ENCODE measurements around the gene CST11. TPM values are rescaled to one million over a fixed set of nuclear protein-coding genes. Genes with fewer than 3 reads are reported as not detected.

Gene CST11
- total and polyA plus RNA-seq, 7 experiments from 2014 or later, result not detected

DNA sequence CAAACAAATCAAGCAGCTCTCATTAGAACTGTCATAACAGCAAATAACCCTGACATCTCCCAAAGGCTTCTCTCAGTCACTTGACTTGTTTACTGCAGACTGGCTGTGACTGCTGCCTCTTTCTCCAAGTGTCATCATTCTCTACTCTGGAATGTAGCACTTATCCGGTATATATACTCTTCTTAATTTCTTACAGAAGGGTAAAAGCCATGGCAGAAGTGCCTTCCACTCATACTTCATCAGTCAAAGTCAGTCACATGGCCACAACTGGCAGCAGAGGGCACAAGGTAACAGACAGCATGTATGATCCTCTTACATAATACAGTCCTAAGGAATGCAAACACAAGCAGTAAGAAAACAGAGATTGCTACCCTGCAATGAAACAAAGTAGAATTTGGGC lies 40.6 kb downstream of the CST11 start:
- Histone ChIP-seq H3K27ac (ENCODE audit: low read depth, low read length) (no peak overlapping the region), H3K4me1 (ENCODE audit: control insufficient read depth in 2 of 2, insufficient read depth in 2 of 2, low read length in 2 of 2) (peaks cover 0 to 28% of the 10 kb centered on the region in 2 donors), H3K9me3 (ENCODE audit: control insufficient read depth in 2 of 3, low read length in 3 of 3) (no peaks in the 10 kb centered on the region), H3K27me3 (ENCODE audit: control insufficient read depth in 2 of 2, insufficient read depth in 2 of 2, low read length in 2 of 2) (no peaks in the 10 kb centered on the region), H3K36me3 (ENCODE audit: control insufficient read depth in 2 of 3, insufficient read depth in 3 of 3, low read length in 3 of 3) (no peaks in the 10 kb centered on the region), H3K4me3 (ENCODE audit: low read length) (no peak overlapping the region)
- peaks cover 0 to 16% (median 0%) of the 10 kb centered on the region in 5 donors for H3K36me3 Mint-ChIP-seq
- POLR2A ChIA-PET, result interaction anchor here (1.1 kb wide), 1 partner anchor 9 kb away, joined by 3 read pairs; the partner anchor contains the start of gene NAPB
- DNase-seq (no peak), ATAC-seq (no peak)
- no peaks in the 10 kb centered on the region for H3K27me3 Mint-ChIP-seq
- peaks cover 24 to 71% (median 59%) of the 10 kb centered on the region in 7 donors for H3K4me1 Mint-ChIP-seq
- CTCF ChIA-PET, result no interaction called here
- H3K4me3 Mint-ChIP-seq, result no peak overlapping the region
- no peaks in the 10 kb centered on the region for H3K9me3 Mint-ChIP-seq
- no peak overlapping the region for H3K27ac Mint-ChIP-seq
- intact Hi-C loops (cut with micrococcal nuclease), result no loop called here

DNA sequence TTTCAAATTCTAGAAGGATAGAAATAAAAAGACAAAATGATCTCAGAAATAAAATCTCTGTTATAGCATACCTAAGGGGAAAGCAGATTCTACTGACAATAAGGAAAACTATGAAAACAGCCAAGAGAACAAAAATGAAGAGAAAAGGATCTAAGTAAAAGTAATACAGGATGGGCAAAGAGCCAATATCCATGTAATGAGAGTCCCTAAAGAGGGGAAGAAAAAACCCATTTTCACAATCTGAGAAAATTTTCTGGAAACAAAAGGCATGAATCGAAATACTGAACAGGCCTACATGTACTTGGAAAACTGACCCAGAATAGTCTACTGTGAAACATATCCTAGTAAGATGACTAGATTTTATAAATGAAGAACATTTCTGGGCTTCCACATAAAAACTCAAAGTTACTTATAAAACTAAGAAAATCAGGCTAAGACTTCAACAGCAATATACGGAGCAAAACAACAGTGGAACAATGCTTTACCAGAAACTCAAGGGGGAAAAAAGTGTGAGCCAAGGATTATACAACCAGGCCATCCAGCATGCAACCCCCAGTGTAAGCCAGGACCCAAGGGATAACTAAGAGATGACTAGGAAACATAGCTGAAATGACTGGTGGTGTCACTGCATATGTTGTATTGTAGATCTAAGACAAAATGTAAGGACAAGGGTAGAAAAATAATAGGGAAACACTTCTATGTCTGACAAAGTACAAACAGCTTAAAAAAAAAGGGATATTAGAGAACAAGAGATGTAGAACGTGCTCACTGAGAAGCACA lies 41.6 kb downstream of the CST11 start:
- Histone ChIP-seq H3K4me1 (ENCODE audit: control insufficient read depth in 2 of 2, insufficient read depth in 2 of 2, low read length in 2 of 2) (peaks cover 0 to 20% of the 10 kb centered on the region in 2 donors), H3K4me3 (ENCODE audit: low read length) (no peak overlapping the region), H3K36me3 (ENCODE audit: control insufficient read depth in 2 of 3, insufficient read depth in 3 of 3, low read length in 3 of 3) (no peaks in the 10 kb centered on the region), H3K27ac (ENCODE audit: low read depth, low read length) (no peak overlapping the region), H3K27me3 (ENCODE audit: control insufficient read depth in 2 of 2, insufficient read depth in 2 of 2, low read length in 2 of 2) (no peaks in the 10 kb centered on the region), H3K9me3 (ENCODE audit: control insufficient read depth in 2 of 3, low read length in 3 of 3) (no peaks in the 10 kb centered on the region)
- ATAC-seq (no peak), DNase-seq (no peak)
- peaks cover 0 to 15% (median 0%) of the 10 kb centered on the region in 5 donors for H3K36me3 Mint-ChIP-seq
- peaks cover 28 to 68% (median 56%) of the 10 kb centered on the region in 7 donors for H3K4me1 Mint-ChIP-seq
- H3K4me3 Mint-ChIP-seq, result no peak overlapping the region
- no peak overlapping the region for H3K27ac Mint-ChIP-seq
- intact Hi-C loops (cut with micrococcal nuclease), result no loop called here
- no peaks in the 10 kb centered on the region for H3K27me3 Mint-ChIP-seq
- ChIA-PET CTCF (no interaction called here), POLR2A (interaction anchor here (1.1 kb wide), 1 partner anchor 10 kb away, joined by 3 read pairs; the partner anchor contains the start of gene NAPB)
- no peaks in the 10 kb centered on the region for H3K9me3 Mint-ChIP-seq

- no peak overlapping the region for H3K27ac ChIP-seq (ENCODE audit: low read depth, low read length)
- H3K4me3 ChIP-seq (ENCODE audit: low read length), result no peak overlapping the region
- H3K27me3 Mint-ChIP-seq, result no peaks in the 10 kb centered on the region
- POLR2A ChIA-PET, result no interaction called here
- no peaks in the 10 kb centered on the region for H3K9me3 Mint-ChIP-seq
- no peaks in the 10 kb centered on the region for H3K36me3 ChIP-seq (ENCODE audit: control insufficient read depth in 2 of 3, insufficient read depth in 3 of 3, low read length in 3 of 3)
- H3K27me3 ChIP-seq (ENCODE audit: control insufficient read depth in 2 of 2, insufficient read depth in 2 of 2, low read length in 2 of 2), result no peaks in the 10 kb centered on the region
- H3K9me3 ChIP-seq (ENCODE audit: control insufficient read depth in 2 of 3, low read length in 3 of 3), result no peaks in the 10 kb centered on the region
- H3K4me3 Mint-ChIP-seq, result peak overlapping the region in 1 of 10 donors; percentile 1
- DNase-seq (no peak), ATAC-seq (no peak)
- intact Hi-C loops (cut with micrococcal nuclease), result no loop called here
- H3K36me3 Mint-ChIP-seq, result peaks cover 0 to 15% (median 0%) of the 10 kb centered on the region in 5 donors
- CTCF ChIA-PET, result no interaction called here
- peaks cover 0 to 9% of the 10 kb centered on the region in 2 donors for H3K4me1 ChIP-seq (ENCODE audit: control insufficient read depth in 2 of 2, insufficient read depth in 2 of 2, low read length in 2 of 2)
- peak overlapping the region in 1 of 9 donors; percentile 52 for H3K27ac Mint-ChIP-seq
- peaks cover 26 to 60% (median 54%) of the 10 kb centered on the region in 7 donors for H3K4me1 Mint-ChIP-seq
Observed at GRCh38 chr20:23409800-23410199, 42.9 kb downstream of the CST11 start.

DNA sequence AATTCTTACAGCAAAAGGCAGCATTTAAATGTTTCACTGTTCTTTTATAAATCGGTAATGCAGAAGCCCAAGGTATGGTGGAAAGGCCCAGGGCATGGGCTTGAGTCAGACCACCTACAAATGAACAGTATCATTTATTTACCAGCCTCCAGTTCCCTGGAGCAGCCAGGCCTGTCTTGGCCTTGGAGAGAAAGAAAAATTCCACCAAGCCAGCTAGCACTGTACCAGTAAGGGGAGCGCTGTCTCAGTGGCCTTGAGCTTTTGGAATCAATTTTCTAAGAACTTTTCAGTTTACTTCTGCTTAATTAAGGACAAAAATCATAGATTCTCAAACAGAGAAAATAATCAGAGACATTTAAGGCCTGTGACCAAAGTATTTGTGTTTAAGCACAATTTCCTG lies 43.7 kb downstream of the CST11 start:
- ATAC-seq, result no peak
- no peak overlapping the region for H3K4me3 ChIP-seq (ENCODE audit: low read length)
- Mint-ChIP-seq H3K4me1 (peaks cover 26 to 64% (median 59%) of the 10 kb centered on the region in 7 donors), H3K4me3 (no peak overlapping the region), H3K27me3 (no peaks in the 10 kb centered on the region), H3K9me3 (no peaks in the 10 kb centered on the region), H3K27ac (peak overlapping the region in 1 of 9 donors; percentile 91), H3K36me3 (peaks cover 0 to 17% (median 4%) of the 10 kb centered on the region in 5 donors)
- POLR2A ChIA-PET, result no interaction called here
- H3K36me3 ChIP-seq (ENCODE audit: control insufficient read depth in 2 of 3, insufficient read depth in 3 of 3, low read length in 3 of 3), result no peaks in the 10 kb centered on the region
- intact Hi-C loops (cut with micrococcal nuclease), result loop anchor here in 1 of 2 donors (1.0 kb wide), 4 partner anchors 10 to 59 kb away; partner anchors contain the start of genes GZF1, NAPB and NXT1
- no peaks in the 10 kb centered on the region for H3K9me3 ChIP-seq (ENCODE audit: control insufficient read depth in 2 of 3, low read length in 3 of 3)
- no peak for DNase-seq
- H3K27ac ChIP-seq (ENCODE audit: low read depth, low read length), result no peak overlapping the region
- H3K4me1 ChIP-seq (ENCODE audit: control insufficient read depth in 2 of 2, insufficient read depth in 2 of 2, low read length in 2 of 2), result peaks cover 0 to 9% of the 10 kb centered on the region in 2 donors
- no peaks in the 10 kb centered on the region for H3K27me3 ChIP-seq (ENCODE audit: control insufficient read depth in 2 of 2, insufficient read depth in 2 of 2, low read length in 2 of 2)
- CTCF ChIA-PET, result no interaction called here

GRCh38 chr20:23407781-23408464 lies 44.8 kb downstream of the CST11 start:
- peak overlapping the region in 1 of 10 donors; percentile 65 for H3K4me3 Mint-ChIP-seq
- CTCF ChIA-PET, result no interaction called here
- ATAC-seq (peak; percentile 84), DNase-seq (peak in 2 of 9 donors; percentile 12 to 34)
- Histone ChIP-seq H3K27me3 (ENCODE audit: control insufficient read depth in 2 of 2, insufficient read depth in 2 of 2, low read length in 2 of 2) (no peaks in the 10 kb centered on the region), H3K4me3 (ENCODE audit: low read length) (no peak overlapping the region), H3K4me1 (ENCODE audit: control insufficient read depth in 2 of 2, insufficient read depth in 2 of 2, low read length in 2 of 2) (peaks cover 0 to 9% of the 10 kb centered on the region in 2 donors), H3K27ac (ENCODE audit: low read depth, low read length) (no peak overlapping the region), H3K36me3 (ENCODE audit: control insufficient read depth in 2 of 3, insufficient read depth in 3 of 3, low read length in 3 of 3) (no peaks in the 10 kb centered on the region), H3K9me3 (ENCODE audit: control insufficient read depth in 2 of 3, low read length in 3 of 3) (no peaks in the 10 kb centered on the region)
- intact Hi-C loops (cut with micrococcal nuclease), result loop anchor here in 1 of 2 donors (1.0 kb wide), 4 partner anchors 9 to 58 kb away; partner anchors contain the start of genes GZF1, NAPB and NXT1
- H3K9me3 Mint-ChIP-seq, result no peaks in the 10 kb centered on the region
- peaks cover 0 to 15% (median 4%) of the 10 kb centered on the region in 5 donors for H3K36me3 Mint-ChIP-seq
- H3K27ac Mint-ChIP-seq, result peak overlapping the region in 3 of 9 donors; percentile 38 to 91 (median 41)
- POLR2A ChIA-PET, result no interaction called here
- H3K4me1 Mint-ChIP-seq, result peaks cover 23 to 60% (median 49%) of the 10 kb centered on the region in 7 donors
- no peaks in the 10 kb centered on the region for H3K27me3 Mint-ChIP-seq

GRCh38 chr20:23406880-23407279 lies 45.8 kb downstream of the CST11 start:
- H3K36me3 Mint-ChIP-seq, result peaks cover 0 to 22% (median 4%) of the 10 kb centered on the region in 5 donors
- Histone ChIP-seq H3K4me1 (ENCODE audit: control insufficient read depth in 2 of 2, insufficient read depth in 2 of 2, low read length in 2 of 2) (peaks cover 0 to 9% of the 10 kb centered on the region in 2 donors), H3K36me3 (ENCODE audit: control insufficient read depth in 2 of 3, insufficient read depth in 3 of 3, low read length in 3 of 3) (peaks cover 0 to 4% (median 0%) of the 10 kb centered on the region in 3 experiments), H3K4me3 (ENCODE audit: low read length) (no peak overlapping the region), H3K27me3 (ENCODE audit: control insufficient read depth in 2 of 2, insufficient read depth in 2 of 2, low read length in 2 of 2) (no peaks in the 10 kb centered on the region), H3K27ac (ENCODE audit: low read depth, low read length) (no peak overlapping the region), H3K9me3 (ENCODE audit: control insufficient read depth in 2 of 3, low read length in 3 of 3) (no peaks in the 10 kb centered on the region)
- no peak overlapping the region for H3K4me3 Mint-ChIP-seq
- ATAC-seq (no peak), DNase-seq (no peak)
- H3K9me3 Mint-ChIP-seq, result no peaks in the 10 kb centered on the region
- H3K27me3 Mint-ChIP-seq, result no peaks in the 10 kb centered on the region
- peaks cover 20 to 69% (median 44%) of the 10 kb centered on the region in 7 donors for H3K4me1 Mint-ChIP-seq
- POLR2A ChIA-PET, result no interaction called here
- H3K27ac Mint-ChIP-seq, result no peak overlapping the region
- CTCF ChIA-PET, result no interaction called here
- intact Hi-C loops (cut with micrococcal nuclease), result no loop called here
